ENCODE measurements around the gene EPC1.
A peak's percentile ranks its signal among the peaks of the same experiment; 100 is the strongest.

EPC1 gene

DNA sequence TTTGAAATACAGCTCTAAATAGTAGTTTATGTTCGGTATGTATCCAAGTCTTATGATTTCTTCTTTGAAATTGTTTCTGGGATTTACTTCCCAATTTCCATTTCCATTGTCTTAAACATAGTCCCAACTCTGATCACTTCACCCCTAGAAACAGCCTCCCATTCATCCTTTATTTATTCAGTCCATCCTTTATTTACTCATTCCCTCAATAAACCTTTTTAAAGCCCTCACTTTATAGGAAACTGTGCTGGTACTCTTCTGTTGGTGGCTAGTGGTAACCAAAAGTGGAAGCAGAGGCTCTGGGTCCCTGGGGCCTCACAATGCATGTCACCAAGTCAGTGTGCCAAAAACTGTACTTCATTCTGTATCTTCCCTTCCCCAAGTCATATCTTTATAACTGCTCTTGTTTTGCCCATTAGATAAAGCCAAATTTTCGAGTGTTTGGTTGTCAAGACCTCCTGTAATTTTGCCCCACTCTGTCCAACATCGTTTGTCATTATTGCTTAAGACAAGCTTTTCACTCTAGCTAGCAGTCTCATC is 3.9 kb upstream of the EPC1 start:
- TF ChIP-seq ZSCAN30 (tag by site-specific recombination; IDR thresholded peaks at IDR 0.05) (0 out of 2 replicates have a peak, but pooled peaks have one; percentile 15), ZBTB6 (tag by site-specific recombination; IDR thresholded peaks at IDR 0.05) (no peak)
- TF ChIP-seq, protein P1, sequence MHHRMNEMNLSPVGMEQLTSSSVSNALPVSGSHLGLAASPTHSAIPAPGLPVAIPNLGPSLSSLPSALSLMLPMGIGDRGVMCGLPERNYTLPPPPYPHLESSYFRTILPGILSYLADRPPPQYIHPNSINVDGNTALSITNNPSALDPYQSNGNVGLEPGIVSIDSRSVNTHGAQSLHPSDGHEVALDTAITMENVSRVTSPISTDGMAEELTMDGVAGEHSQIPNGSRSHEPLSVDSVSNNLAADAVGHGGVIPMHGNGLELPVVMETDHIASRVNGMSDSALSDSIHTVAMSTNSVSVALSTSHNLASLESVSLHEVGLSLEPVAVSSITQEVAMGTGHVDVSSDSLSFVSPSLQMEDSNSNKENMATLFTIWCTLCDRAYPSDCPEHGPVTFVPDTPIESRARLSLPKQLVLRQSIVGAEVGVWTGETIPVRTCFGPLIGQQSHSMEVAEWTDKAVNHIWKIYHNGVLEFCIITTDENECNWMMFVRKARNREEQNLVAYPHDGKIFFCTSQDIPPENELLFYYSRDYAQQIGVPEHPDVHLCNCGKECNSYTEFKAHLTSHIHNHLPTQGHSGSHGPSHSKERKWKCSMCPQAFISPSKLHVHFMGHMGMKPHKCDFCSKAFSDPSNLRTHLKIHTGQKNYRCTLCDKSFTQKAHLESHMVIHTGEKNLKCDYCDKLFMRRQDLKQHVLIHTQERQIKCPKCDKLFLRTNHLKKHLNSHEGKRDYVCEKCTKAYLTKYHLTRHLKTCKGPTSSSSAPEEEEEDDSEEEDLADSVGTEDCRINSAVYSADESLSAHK (tag by site-specific recombination; IDR thresholded peaks at IDR 0.05) = peak; percentile 30; the same call in 1 of the 2 replicates
- Histone ChIP-seq H3K9me3 (ENCODE audit: control insufficient read depth, insufficient read depth, low read depth, low read length) (no peaks in the 10 kb centered on the region), H3K4me1 (ENCODE audit: control insufficient read depth, insufficient read depth, low read length) (0 out of 2 replicates have a peak, but pooled peaks cover 2% of the 10 kb centered on the region), H3K4me3 (ENCODE audit: low read depth, low read length) (no peak overlapping the region), H3K27ac (ENCODE audit: extremely low read depth, low read depth, low read length) (no peak overlapping the region), H3K36me3 (ENCODE audit: control insufficient read depth in 2 of 2, insufficient read depth in 1 of 2, low read length in 2 of 2) (no peaks in the 10 kb centered on the region)
- CTCF ChIA-PET = interaction anchor here (0.6 to 1.5 kb wide), 2 partner anchors 17 to 621 kb away, joined by 4 to 6 read pairs; no protein-coding TSS in a partner anchor
- POLR2A ChIA-PET = no interaction called here

DNA sequence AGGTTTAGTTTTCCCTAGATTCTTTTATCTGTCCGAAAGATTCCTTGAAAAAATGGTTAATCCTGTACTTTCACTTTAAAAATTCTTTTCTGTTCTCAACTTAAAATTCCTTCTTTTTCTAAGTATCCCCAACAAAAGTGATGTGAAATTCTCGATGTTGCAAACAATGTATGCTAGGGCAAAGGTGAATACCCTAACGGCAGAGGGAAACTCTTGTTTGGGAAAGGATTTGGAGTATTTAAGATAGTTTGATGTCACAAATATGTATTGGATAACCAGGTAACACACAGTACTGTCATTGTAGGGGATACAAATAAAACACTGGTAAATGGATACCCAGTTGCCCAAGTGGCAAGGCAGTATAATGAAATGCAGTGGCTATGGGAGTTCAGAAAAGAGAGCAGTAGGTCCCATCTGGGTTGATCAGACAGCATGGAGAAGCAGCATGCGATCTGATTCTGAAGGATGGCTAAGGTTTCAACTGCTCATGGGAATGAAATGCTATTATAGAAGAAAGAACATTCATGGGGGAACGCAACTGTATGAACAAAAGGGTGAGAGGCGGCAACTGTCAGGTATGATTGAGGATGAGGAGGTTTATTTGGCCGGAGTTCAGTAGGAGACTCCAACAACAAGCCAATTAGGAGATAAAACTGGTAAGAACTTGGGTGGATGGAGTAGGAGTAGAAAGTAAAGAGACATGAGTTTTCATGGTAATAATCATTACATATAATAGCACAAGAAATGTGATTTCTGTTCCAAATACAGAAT is 3.2 kb upstream of the EPC1 start:
- peaks cover 2% of the 10 kb centered on the region; the same call in 1 of the 2 replicates for H3K4me1 ChIP-seq (ENCODE audit: control insufficient read depth, insufficient read depth, low read length)
- no peak overlapping the region for H3K27ac ChIP-seq (ENCODE audit: extremely low read depth, low read depth, low read length)
- ChIA-PET CTCF (interaction anchor here (1.5 kb wide), 1 partner anchor 18 kb away, joined by 6 read pairs; no protein-coding TSS in a partner anchor), POLR2A (no interaction called here)
- no peaks in the 10 kb centered on the region for H3K9me3 ChIP-seq (ENCODE audit: control insufficient read depth, insufficient read depth, low read depth, low read length)
- no peaks in the 10 kb centered on the region for H3K36me3 ChIP-seq (ENCODE audit: control insufficient read depth in 2 of 2, insufficient read depth in 1 of 2, low read length in 2 of 2)
- TF ChIP-seq EGR2 (tag by site-specific recombination; IDR thresholded peaks at IDR 0.05; ENCODE audit: low read depth) (peak; percentile 90), ZFHX2 (tag by site-specific recombination; conservative IDR thresholded peaks at IDR 0.05) (peak; percentile 82), ZNF175 (tag by site-specific recombination; IDR thresholded peaks at IDR 0.05) (no peak), ZNF350 (tag by site-specific recombination; IDR thresholded peaks at IDR 0.05) (no peak)
- no peak overlapping the region for H3K4me3 ChIP-seq (ENCODE audit: low read depth, low read length)

DNA sequence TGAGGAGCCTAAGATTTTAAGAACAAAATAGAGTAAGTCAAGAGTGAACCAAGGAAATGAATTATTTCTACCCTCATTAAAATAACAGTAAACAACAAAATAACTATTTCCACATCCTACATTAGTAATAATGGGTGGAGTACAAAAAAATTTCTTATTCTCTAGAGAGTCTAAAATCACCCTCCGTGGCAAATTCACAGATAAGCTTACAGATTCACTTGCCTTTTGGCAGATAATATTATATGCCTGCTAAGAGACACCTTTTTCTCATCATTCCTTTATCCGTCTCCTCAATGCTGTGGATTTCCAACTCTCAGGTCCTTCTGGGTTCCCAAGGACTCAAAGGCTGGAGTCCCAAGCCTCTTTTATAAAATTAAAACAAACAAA is 2.2 kb upstream of the EPC1 start:
- Histone ChIP-seq H3K4me1 (ENCODE audit: control insufficient read depth, insufficient read depth, low read length) (peaks cover 3% of the 10 kb centered on the region), H3K9me3 (ENCODE audit: control insufficient read depth, insufficient read depth, low read depth, low read length) (no peaks in the 10 kb centered on the region), H3K36me3 (ENCODE audit: control insufficient read depth in 2 of 2, insufficient read depth in 1 of 2, low read length in 2 of 2) (peaks cover 0 to 2% of the 10 kb centered on the region in 2 experiments; a peak in 2 of 3 replicates), H3K4me3 (ENCODE audit: low read depth, low read length) (no peak overlapping the region), H3K27ac (ENCODE audit: extremely low read depth, low read depth, low read length) (no peak overlapping the region)
- TF ChIP-seq ZNF768 (tag by site-specific recombination; IDR thresholded peaks at IDR 0.05) (no peak), ZNF404 (tag by site-specific recombination; IDR thresholded peaks at IDR 0.05) (no peak), PRDM1 (tag by site-specific recombination; IDR thresholded peaks at IDR 0.05) (no peak), ZNF514 (tag by site-specific recombination; IDR thresholded peaks at IDR 0.05) (no peak), KLF7 (tag by site-specific recombination; IDR thresholded peaks at IDR 0.05; ENCODE audit: borderline replicate concordance) (no peak)
- TF ChIP-seq, protein P2, sequence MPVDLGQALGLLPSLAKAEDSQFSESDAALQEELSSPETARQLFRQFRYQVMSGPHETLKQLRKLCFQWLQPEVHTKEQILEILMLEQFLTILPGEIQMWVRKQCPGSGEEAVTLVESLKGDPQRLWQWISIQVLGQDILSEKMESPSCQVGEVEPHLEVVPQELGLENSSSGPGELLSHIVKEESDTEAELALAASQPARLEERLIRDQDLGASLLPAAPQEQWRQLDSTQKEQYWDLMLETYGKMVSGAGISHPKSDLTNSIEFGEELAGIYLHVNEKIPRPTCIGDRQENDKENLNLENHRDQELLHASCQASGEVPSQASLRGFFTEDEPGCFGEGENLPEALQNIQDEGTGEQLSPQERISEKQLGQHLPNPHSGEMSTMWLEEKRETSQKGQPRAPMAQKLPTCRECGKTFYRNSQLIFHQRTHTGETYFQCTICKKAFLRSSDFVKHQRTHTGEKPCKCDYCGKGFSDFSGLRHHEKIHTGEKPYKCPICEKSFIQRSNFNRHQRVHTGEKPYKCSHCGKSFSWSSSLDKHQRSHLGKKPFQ (tag by site-specific recombination; IDR thresholded peaks at IDR 0.05) = no peak
- ChIA-PET POLR2A (no interaction called here), CTCF (no interaction called here)
